AG04450 (cell line): ENCODE data around the gene STK38. TPM values are rescaled to one million over a fixed set of nuclear protein-coding genes. Genes with fewer than 3 reads are reported as not detected.

Source experiments
- CTCF ChIA-PET: fragments of 300-600, 350-600 bp; formaldehyde crosslinking; extraction: SDS; loops from one replicate; lab custom pipeline; 2022; ENCODE audit warnings: antibody characterized with exemption, inconsistent platforms; lab: Charles Lee
- POLR2A ChIA-PET: fragments of 350-600 bp; formaldehyde crosslinking; extraction: SDS; loops from one replicate; lab custom pipeline; 2021; ENCODE audit warnings: antibody characterized with exemption, inconsistent platforms; lab: Yijun Ruan, JAX
- DNase-seq: peaks from one replicate; pipeline ENCODE4 v3.0.0-alpha.2; 2011; ENCODE audit warnings: low read depth, low spot score
- H3K27ac ChIP-seq: one replicate; pipeline ENCODE4 v1.5.1; 2012; ENCODE audit warnings: low read depth, low read length, control low read depth
- H3K27me3 ChIP-seq: one replicate; pipeline ENCODE4 v1.6.0; 2012; ENCODE audit warnings: low read length; ENCODE audit not compliant: control insufficient read depth, insufficient read depth
- H3K4me3 ChIP-seq: 2 replicates; pipeline ENCODE4 v1.5.1; 2011; ENCODE audit warnings: mild to moderate bottlenecking, low read depth, low read length, control low read depth
- H3K9me3 ChIP-seq: 2 replicates; pipeline ENCODE4 v1.5.1; 2012; ENCODE audit warnings: low read length; ENCODE audit not compliant: control insufficient read depth, insufficient read depth
- CTCF ChIP-seq: IDR thresholded peaks from 2 replicates; pipeline ENCODE4 v1.5.1; 2011; ENCODE audit warnings: low read depth, low read length, control low read depth, inconsistent platforms
- polyA plus RNA-seq: library from polyadenylated mRNA; depleted of rRNA; stranded (reverse); fragments of >200 nt; gene quantifications from 2 replicates; pipeline ENCODE4 v1.2.3, GENCODE V29; 2011

The STK38 gene
- polyA plus RNA-seq, 1 experiment = 34.9 TPM

DNA sequence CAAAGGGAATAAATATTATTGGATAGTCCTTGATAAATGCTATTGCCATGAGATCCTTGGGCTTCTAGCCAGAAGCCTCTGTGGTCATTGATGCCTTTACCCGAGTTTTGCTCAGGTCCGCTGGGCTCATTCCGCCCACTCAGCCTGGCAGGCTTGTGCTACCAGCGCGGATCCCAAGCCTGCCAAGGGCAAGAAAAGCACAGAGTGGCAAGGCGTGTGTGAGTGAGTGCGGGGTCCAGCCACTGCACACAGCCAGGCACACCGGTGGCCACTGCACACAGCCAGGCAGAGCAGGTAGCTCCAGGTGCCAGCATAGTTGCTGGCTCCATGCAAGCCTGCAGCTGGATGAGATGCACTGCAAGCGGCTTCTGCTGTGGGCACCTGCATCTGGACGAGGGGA lies 38.7 kb downstream of the STK38 start:
- no peak for DNase-seq
- TF ChIP-seq CTCF = no peak
- Histone ChIP-seq H3K4me3 (no peak overlapping the region), H3K27ac (no peak overlapping the region), H3K9me3 (peaks cover 6% of the 10 kb centered on the region; the same call in 1 of the 2 replicates), H3K27me3 (no peaks in the 10 kb centered on the region)
- POLR2A ChIA-PET = no interaction called here
- CTCF ChIA-PET = no interaction called here

- H3K27me3 ChIP-seq = no peaks in the 10 kb centered on the region
- peak; percentile 8 for DNase-seq
- ChIA-PET POLR2A (interaction anchor here (0.6 kb wide), 1 partner anchor 90 kb away, joined by 4 read pairs; no protein-coding TSS in a partner anchor), CTCF (no interaction called here)
- H3K9me3 ChIP-seq = peaks cover 6% of the 10 kb centered on the region; the same call in 1 of the 2 replicates
- no peak overlapping the region for H3K27ac ChIP-seq
- no peak for TF ChIP-seq CTCF
- H3K4me3 ChIP-seq = no peak overlapping the region
These were observed 40.7 kb downstream of the STK38 start for GRCh38 chr6:36506611-36507010.

DNA sequence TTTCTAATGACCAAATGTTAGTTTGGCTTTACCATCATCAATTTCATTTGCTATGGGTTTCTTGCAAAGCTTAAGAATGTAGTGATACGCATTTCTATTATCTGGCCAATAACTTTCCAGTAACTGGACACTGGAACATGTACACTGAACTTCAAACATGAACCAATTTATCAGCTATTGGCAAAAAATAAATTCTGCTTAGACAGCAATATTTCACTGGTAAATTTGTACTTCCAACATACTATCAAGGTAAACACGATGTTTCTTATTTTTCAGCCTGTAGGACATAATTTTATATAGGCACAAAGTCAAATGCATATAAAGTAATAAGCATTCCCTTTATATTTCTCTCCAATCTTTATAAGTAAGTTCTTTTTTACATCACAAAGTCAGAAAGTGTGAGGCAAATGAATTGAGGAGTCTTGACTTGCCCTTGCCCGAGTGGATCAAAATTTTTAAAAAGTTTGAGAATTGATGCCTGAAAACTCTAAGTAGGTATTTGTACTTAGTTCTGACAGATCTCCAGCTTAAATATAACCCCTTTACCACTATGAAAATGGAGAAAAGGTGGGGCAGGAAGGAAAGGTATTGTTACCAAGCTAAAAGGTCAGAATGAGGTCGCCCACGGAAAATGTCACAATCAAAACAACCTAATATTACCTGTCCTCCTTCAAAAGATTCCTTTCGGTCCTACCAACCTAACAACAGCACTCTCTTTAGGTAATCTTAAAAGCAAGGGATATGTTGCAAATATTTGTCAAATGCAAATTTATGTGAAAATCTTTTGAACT lies 41.3 kb downstream of the STK38 start:
- H3K27ac ChIP-seq = no peak overlapping the region
- CTCF ChIA-PET = no interaction called here
- DNase-seq = no peak
- H3K9me3 ChIP-seq = peaks cover 6% of the 10 kb centered on the region; the same call in 1 of the 2 replicates
- H3K4me3 ChIP-seq = no peak overlapping the region
- no peak for TF ChIP-seq CTCF
- no peaks in the 10 kb centered on the region for H3K27me3 ChIP-seq
- POLR2A ChIA-PET = no interaction called here

- ChIA-PET POLR2A (no interaction called here), CTCF (no interaction called here)
- H3K27me3 ChIP-seq = no peaks in the 10 kb centered on the region
- no peak overlapping the region for H3K27ac ChIP-seq
- no peak overlapping the region for H3K4me3 ChIP-seq
- no peak for TF ChIP-seq CTCF
- H3K9me3 ChIP-seq = peaks cover 3% of the 10 kb centered on the region; the same call in 1 of the 2 replicates
- no peak for DNase-seq
These were observed 42.3 kb downstream of the STK38 start for GRCh38 chr6:36504982-36505381.

- no peaks in the 10 kb centered on the region for H3K27me3 ChIP-seq
- no peaks in the 10 kb centered on the region for H3K9me3 ChIP-seq
- no peak for DNase-seq
- TF ChIP-seq CTCF = no peak
- no peak overlapping the region for H3K27ac ChIP-seq
- ChIA-PET POLR2A (no interaction called here), CTCF (no interaction called here)
- no peak overlapping the region for H3K4me3 ChIP-seq
These were observed 43.1 kb downstream of the STK38 start for GRCh38 chr6:36504181-36504580.
